NCI-H187 treated with DMSO at 0.1 percent for 48 hours (cell line): ENCODE results near the gene CHST10.
"Not testable (repeated sequence)": the region's sequence is repeated elsewhere in the genome, so short reads cannot be mapped to it uniquely, and the experiment has no call there.

ENCODE experiments used
- DNase-seq: peaks from one replicate; lab custom pipeline; 2025; lab: John Stamatoyannopoulos, UW

The CHST10 gene

GRCh38 chr2:100393362-100393761 is 24.1 kb downstream of the CHST10 start:
- no peak for DNase-seq

GRCh38 chr2:100392715-100393114 is 24.8 kb downstream of the CHST10 start:
- no peak for DNase-seq

- DNase-seq, result no peak
Measured at GRCh38 chr2:100391735-100392515, 25.5 kb downstream of the CHST10 start.

GRCh38 chr2:100390001-100390940 is 27.2 kb downstream of the CHST10 start:
- no peak for DNase-seq

GRCh38 chr2:100388703-100389102 is 28.8 kb downstream of the CHST10 start:
- DNase-seq, result no peak

GRCh38 chr2:100383954-100384353 is 33.5 kb downstream of the CHST10 start:
- no peak for DNase-seq

GRCh38 chr2:100383306-100383705 is 34.2 kb downstream of the CHST10 start:
- DNase-seq, result no peak

GRCh38 chr2:100381240-100381639 is 36.2 kb downstream of the CHST10 start:
- peak; percentile 34 for DNase-seq

GRCh38 chr2:100380681-100381080 is 36.8 kb downstream of the CHST10 start:
- no peak for DNase-seq

- DNase-seq, result no peak
Measured at GRCh38 chr2:100376836-100377235, 40.6 kb downstream of the CHST10 start.

- DNase-seq, result no peak
Measured at GRCh38 chr2:100367163-100367562, 50.3 kb downstream of the CHST10 start.

GRCh38 chr2:100365434-100365833 is 52.0 kb downstream of the CHST10 start:
- DNase-seq, result no peak

GRCh38 chr2:100362269-100362668 is 55.2 kb downstream of the CHST10 start:
- DNase-seq, result not testable (repeated sequence)

GRCh38 chr2:100359576-100359975 is 57.9 kb downstream of the CHST10 start:
- DNase-seq, result no peak

GRCh38 chr2:100358554-100358953 is 58.9 kb downstream of the CHST10 start:
- no peak for DNase-seq

- DNase-seq, result no peak
Measured at GRCh38 chr2:100352521-100352920, 64.9 kb downstream of the CHST10 start.

- DNase-seq, result no peak
Measured at GRCh38 chr2:100350661-100351185, 66.7 kb downstream of the CHST10 start.

GRCh38 chr2:100345144-100345543 is 72.3 kb downstream of the CHST10 start:
- DNase-seq, result not testable (repeated sequence)

GRCh38 chr2:100344433-100344832 is 73.0 kb downstream of the CHST10 start:
- no peak for DNase-seq

- not testable (repeated sequence) for DNase-seq
Measured at GRCh38 chr2:100342466-100342865, 75.0 kb downstream of the CHST10 start.
